ENCODE results near the gene FER1L5.
A peak's percentile ranks its signal among the peaks of the same experiment; 100 is the strongest.
"Not testable (repeated sequence)": the region's sequence is repeated elsewhere in the genome, so short reads cannot be mapped to it uniquely, and the experiment has no call there.

Gene FER1L5

GRCh38 chr2:96663177-96663576, 20.6 kb downstream of the FER1L5 start:
- DNase-seq (ENCODE audit: low read depth): no peak
- no peak overlapping the region for H3K4me3 ChIP-seq (ENCODE audit: low read length)
- TF ChIP-seq, protein P1, sequence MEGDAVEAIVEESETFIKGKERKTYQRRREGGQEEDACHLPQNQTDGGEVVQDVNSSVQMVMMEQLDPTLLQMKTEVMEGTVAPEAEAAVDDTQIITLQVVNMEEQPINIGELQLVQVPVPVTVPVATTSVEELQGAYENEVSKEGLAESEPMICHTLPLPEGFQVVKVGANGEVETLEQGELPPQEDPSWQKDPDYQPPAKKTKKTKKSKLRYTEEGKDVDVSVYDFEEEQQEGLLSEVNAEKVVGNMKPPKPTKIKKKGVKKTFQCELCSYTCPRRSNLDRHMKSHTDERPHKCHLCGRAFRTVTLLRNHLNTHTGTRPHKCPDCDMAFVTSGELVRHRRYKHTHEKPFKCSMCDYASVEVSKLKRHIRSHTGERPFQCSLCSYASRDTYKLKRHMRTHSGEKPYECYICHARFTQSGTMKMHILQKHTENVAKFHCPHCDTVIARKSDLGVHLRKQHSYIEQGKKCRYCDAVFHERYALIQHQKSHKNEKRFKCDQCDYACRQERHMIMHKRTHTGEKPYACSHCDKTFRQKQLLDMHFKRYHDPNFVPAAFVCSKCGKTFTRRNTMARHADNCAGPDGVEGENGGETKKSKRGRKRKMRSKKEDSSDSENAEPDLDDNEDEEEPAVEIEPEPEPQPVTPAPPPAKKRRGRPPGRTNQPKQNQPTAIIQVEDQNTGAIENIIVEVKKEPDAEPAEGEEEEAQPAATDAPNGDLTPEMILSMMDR (IDR thresholded peaks at IDR 0.05; ENCODE audit: insufficient read depth, low read depth, low read length, missing control alignments): no peak

GRCh38 chr2:96663829-96664228, 21.3 kb downstream of the FER1L5 start:
- TF ChIP-seq, protein P1 (IDR thresholded peaks at IDR 0.05; ENCODE audit: insufficient read depth, low read depth, low read length, missing control alignments): no peak
- DNase-seq (ENCODE audit: low read depth): no peak
- H3K4me3 ChIP-seq (ENCODE audit: low read length): no peak overlapping the region

DNA sequence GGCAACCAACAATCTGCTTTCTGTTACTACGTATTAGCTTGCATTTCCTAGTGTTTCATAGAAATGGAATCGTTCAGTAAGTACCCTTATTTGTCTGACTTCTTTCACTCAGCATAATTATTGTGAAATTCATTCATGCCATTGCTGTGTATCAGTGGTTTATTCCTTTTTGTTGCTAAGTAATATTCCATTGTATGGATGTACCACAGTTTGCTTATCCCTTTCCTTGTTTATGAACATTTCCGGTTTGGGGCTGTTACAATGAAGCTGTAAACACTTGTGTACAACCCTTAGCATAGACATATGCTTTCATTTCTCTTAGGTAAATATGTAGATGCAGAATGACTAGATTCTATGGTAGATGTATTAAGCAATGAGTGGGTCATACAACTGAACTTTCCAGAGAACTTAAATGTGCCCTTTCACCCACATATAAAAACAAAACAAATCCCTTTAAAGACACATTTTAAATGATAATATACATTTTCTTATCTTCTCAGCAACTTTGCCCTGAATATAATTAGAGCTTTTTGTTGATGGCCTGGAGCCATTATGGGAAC, 21.9 kb downstream of the FER1L5 start:
- TF ChIP-seq, protein P1 (IDR thresholded peaks at IDR 0.05; ENCODE audit: insufficient read depth, low read depth, low read length, missing control alignments): no peak
- peak; percentile 32 for DNase-seq (ENCODE audit: low read depth)

DNA sequence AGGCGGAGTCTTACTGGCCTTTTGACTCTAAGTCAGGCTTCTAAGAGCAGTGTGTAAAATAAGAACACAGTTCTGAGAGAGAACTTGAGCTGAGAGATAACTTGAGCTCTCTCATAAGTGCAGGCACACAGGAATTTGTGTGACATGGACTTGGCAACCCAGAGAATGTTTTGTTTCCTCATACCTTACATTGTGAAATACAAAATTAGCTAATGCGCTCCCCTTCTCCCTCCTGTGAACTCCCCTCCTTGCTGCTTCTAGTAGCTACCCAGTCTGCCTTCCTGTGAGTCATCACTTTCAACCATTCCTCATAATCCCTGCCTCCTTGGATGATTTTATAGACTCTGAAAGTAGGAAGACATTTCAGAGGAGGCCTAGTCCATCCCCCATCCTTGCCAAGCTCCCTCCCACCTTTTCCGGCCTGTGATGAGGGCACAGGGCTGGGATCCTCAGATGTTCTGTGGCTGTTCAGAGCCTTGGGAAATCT, 22.6 kb downstream of the FER1L5 start:
- DNase-seq (ENCODE audit: low read depth): peak; percentile 98
- TF ChIP-seq, protein P1 (IDR thresholded peaks at IDR 0.05; ENCODE audit: insufficient read depth, low read depth, low read length, missing control alignments): no peak
- no peak overlapping the region for H3K4me3 ChIP-seq (ENCODE audit: low read length)

More for the DNA sequence above, 21.9 kb downstream of the FER1L5 start:
- H3K4me3 ChIP-seq (ENCODE audit: low read length): no peak overlapping the region

DNA sequence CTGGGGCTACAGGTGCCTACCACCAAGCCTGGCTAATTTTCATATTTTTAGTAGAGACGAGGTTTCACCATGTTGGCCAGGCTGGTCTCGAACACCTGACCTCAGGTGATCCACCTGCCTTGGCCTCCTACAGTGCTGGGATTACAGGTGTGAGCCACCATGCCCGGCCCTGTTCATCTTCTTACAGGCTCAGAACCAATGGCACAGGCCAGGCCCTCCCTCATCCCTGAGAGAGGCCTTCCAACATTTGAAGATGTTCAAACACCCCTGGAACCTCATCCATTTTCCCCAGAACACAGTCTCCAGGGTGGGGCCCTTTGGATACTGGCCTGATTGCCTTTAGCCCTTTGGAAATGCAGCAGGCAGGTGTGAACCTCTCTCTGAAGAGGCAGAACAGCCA, 23.2 kb downstream of the FER1L5 start:
- DNase-seq (ENCODE audit: low read depth); H3K4me3 ChIP-seq (ENCODE audit: low read length): not testable (repeated sequence)

- TF ChIP-seq, protein P1 (IDR thresholded peaks at IDR 0.05; ENCODE audit: insufficient read depth, low read depth, low read length, missing control alignments): no peak
- no peak overlapping the region for H3K4me3 ChIP-seq (ENCODE audit: low read length)
- DNase-seq (ENCODE audit: low read depth): no peak
These were observed 26.2 kb downstream of the FER1L5 start for GRCh38 chr2:96668771-96669170.

GRCh38 chr2:96669539-96670215, 27.1 kb downstream of the FER1L5 start:
- no peak overlapping the region for H3K4me3 ChIP-seq (ENCODE audit: low read length)
- TF ChIP-seq, protein P1 (IDR thresholded peaks at IDR 0.05; ENCODE audit: insufficient read depth, low read depth, low read length, missing control alignments): no peak
- no peak for DNase-seq (ENCODE audit: low read depth)

Measured in epithelial cell of esophagus (primary cell).